Measurements from ENCODE around the gene CEBPB. TPM values are rescaled to one million over a fixed set of nuclear protein-coding genes. Genes with fewer than 3 reads are reported as not detected.
A peak's percentile ranks its signal among the peaks of the same experiment; 100 is the strongest.

The CEBPB gene
- total and polyA plus RNA-seq, 11 donors = 14.7 to 122 (median 53.7) TPM

GRCh38 chr20:50210066-50210619 lies 19.5 kb downstream of the CEBPB start:
- no peaks in the 10 kb centered on the region for H3K27me3 ChIP-seq
- intact Hi-C loops (cut with DNase I) = loop anchor here in 1 of 10 donors (5.0 kb wide), 1 partner anchor 42 kb away; no protein-coding TSS in a partner anchor
- H3K27ac ChIP-seq = no peak overlapping the region
- no peaks in the 10 kb centered on the region for H3K9me3 ChIP-seq
- no peaks in the 10 kb centered on the region for H3K36me3 ChIP-seq
- no peak overlapping the region for H3K4me3 ChIP-seq
- TF ChIP-seq CTCF (IDR thresholded peaks at IDR 0.05) (no peak), POLR2A (IDR thresholded peaks at IDR 0.05) (no peak)
- 75 to 80% (median 76%) methylated on average over 6 of the region's 6 CpGs for WGBS, 4 donors
- H3K4me1 ChIP-seq = peaks cover 0 to 4% (median 0%) of the 10 kb centered on the region in 12 donors
- ATAC-seq (no peak), DNase-seq (no peak)

- DNase-seq = peak in 1 of 5 donors; percentile 26
- 78 to 85% (median 83%) methylated on average over 5 of the region's 5 CpGs for WGBS, 4 donors
- intact Hi-C loops (cut with DNase I) = loop anchor here in 1 of 10 donors (5.0 kb wide), 1 partner anchor 41 kb away; no protein-coding TSS in a partner anchor
- H3K4me1 ChIP-seq = peaks cover 0 to 10% (median 0%) of the 10 kb centered on the region in 12 donors
- no peaks in the 10 kb centered on the region for H3K9me3 ChIP-seq
- no peaks in the 10 kb centered on the region for H3K36me3 ChIP-seq
- no peak overlapping the region for H3K4me3 ChIP-seq
- no peaks in the 10 kb centered on the region for H3K27me3 ChIP-seq
- no peak overlapping the region for H3K27ac ChIP-seq
- TF ChIP-seq CTCF (IDR thresholded peaks at IDR 0.05) (no peak), POLR2A (IDR thresholded peaks at IDR 0.05) (no peak)
- no peak for ATAC-seq
These were observed 20.5 kb downstream of the CEBPB start for GRCh38 chr20:50211091-50211490.

- Histone ChIP-seq H3K27ac (no peak overlapping the region), H3K36me3 (no peaks in the 10 kb centered on the region), H3K27me3 (no peaks in the 10 kb centered on the region), H3K4me1 (peaks cover 0 to 10% (median 0%) of the 10 kb centered on the region in 12 donors), H3K9me3 (no peaks in the 10 kb centered on the region), H3K4me3 (no peak overlapping the region)
- DNase-seq (no peak), ATAC-seq (no peak)
- WGBS, 4 donors = 74 to 82% (median 79%) methylated on average over 7 of the region's 7 CpGs
- intact Hi-C loops (cut with DNase I) = loop anchor here in 1 of 10 donors (5.0 kb wide), 1 partner anchor 39 kb away; no protein-coding TSS in a partner anchor
- TF ChIP-seq POLR2A (IDR thresholded peaks at IDR 0.05) (no peak), CTCF (IDR thresholded peaks at IDR 0.05) (no peak)
These were observed 23.0 kb downstream of the CEBPB start for GRCh38 chr20:50213531-50214106.

- TF ChIP-seq CTCF (IDR thresholded peaks at IDR 0.05) = no peak
- no peak for TF ChIP-seq POLR2A (IDR thresholded peaks at IDR 0.05)
- no peak overlapping the region for H3K4me3 ChIP-seq
These were observed 23.8 kb downstream of the CEBPB start for GRCh38 chr20:50214226-50215024.

More at GRCh38 chr20:50214226-50215024, 23.8 kb downstream of the CEBPB start:
- Histone ChIP-seq H3K9me3 (peaks cover 0 to under 1% (median 0%) of the 10 kb centered on the region in 12 donors), H3K27ac (no peak overlapping the region), H3K36me3 (no peaks in the 10 kb centered on the region), H3K27me3 (no peaks in the 10 kb centered on the region), H3K4me1 (peaks cover 0 to 10% (median 0%) of the 10 kb centered on the region in 12 donors)
- 86 to 94% (median 89%) methylated on average over 8 to 9 of the region's 9 CpGs for WGBS, 4 donors
- intact Hi-C loops (cut with DNase I) = loop anchor here in 1 of 10 donors (5.0 kb wide), 1 partner anchor 38 kb away; no protein-coding TSS in a partner anchor
- DNase-seq (peak in 1 of 5 donors; percentile 26), ATAC-seq (no peak)

Data from heart left ventricle (tissue), 16 donors.